Mucosa of stomach (tissue), 1 donor: ENCODE results near the gene CEP170B.

Source experiments
- H3K27me3 ChIP-seq: one replicate; pipeline ENCODE4 v1.7.0; 2013; ENCODE audit warnings: mild to moderate bottlenecking, low read length; ENCODE audit not compliant: control insufficient read depth, insufficient read depth
- H3K36me3 ChIP-seq: one replicate; pipeline ENCODE4 v1.7.0; 2013; ENCODE audit warnings: low read length; ENCODE audit not compliant: control insufficient read depth, insufficient read depth
- H3K4me1 ChIP-seq: one replicate; pipeline ENCODE4 v1.7.0; 2013; ENCODE audit warnings: mild to moderate bottlenecking, low read length; ENCODE audit not compliant: control insufficient read depth, insufficient read depth
- H3K4me3 ChIP-seq: one replicate; pipeline ENCODE4 v1.7.0; 2013; ENCODE audit warnings: low read length
- H3K9ac ChIP-seq: one replicate; pipeline ENCODE4 v1.7.0; 2013; ENCODE audit warnings: mild to moderate bottlenecking, low read length, moderate library complexity
- H3K9me3 ChIP-seq: one replicate; pipeline ENCODE4 v1.7.0; 2013; ENCODE audit warnings: mild to moderate bottlenecking, low read length, moderate library complexity; ENCODE audit not compliant: control insufficient read depth
- donor health status: Pancreatic carcinoma.

Gene CEP170B

DNA sequence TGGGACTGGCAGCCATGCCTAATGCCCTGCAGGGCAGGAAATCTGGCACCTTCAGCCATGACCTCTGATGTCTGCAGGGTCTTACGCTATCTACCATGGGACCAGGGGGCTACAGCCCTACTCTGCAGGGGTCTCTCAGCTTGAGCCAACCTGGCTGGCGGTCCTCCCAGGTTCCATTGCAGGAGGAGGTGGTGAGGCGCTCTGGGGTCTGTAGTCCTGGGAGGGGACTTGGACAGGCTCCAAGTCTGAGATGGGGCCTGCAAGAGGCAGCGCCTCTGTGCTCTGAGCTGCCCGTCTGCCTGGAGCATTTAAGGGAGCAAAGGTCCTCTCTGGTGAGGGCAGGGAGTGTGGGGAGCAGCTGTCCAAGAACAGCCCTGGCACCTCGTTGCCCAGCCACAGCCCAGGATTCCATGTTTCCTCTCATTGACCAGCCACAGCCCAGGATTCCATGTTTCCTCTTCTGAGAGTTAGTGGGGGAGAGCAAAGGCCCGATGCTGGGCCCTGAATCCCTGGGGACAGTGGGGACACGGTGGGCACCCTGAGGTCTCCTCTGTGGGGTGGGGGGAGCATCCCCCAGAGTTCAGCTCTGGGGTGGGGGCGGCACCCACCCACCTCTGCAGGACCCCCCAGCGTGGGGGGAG lies 60.3 kb downstream of the CEP170B start:
- no peaks in the 10 kb centered on the region for H3K36me3 ChIP-seq
- peaks cover 14% of the 10 kb centered on the region for H3K27me3 ChIP-seq
- H3K9ac ChIP-seq = no peak overlapping the region
- H3K9me3 ChIP-seq = no peaks in the 10 kb centered on the region
- no peak overlapping the region for H3K4me3 ChIP-seq
- H3K4me1 ChIP-seq = peaks cover 5% of the 10 kb centered on the region

DNA sequence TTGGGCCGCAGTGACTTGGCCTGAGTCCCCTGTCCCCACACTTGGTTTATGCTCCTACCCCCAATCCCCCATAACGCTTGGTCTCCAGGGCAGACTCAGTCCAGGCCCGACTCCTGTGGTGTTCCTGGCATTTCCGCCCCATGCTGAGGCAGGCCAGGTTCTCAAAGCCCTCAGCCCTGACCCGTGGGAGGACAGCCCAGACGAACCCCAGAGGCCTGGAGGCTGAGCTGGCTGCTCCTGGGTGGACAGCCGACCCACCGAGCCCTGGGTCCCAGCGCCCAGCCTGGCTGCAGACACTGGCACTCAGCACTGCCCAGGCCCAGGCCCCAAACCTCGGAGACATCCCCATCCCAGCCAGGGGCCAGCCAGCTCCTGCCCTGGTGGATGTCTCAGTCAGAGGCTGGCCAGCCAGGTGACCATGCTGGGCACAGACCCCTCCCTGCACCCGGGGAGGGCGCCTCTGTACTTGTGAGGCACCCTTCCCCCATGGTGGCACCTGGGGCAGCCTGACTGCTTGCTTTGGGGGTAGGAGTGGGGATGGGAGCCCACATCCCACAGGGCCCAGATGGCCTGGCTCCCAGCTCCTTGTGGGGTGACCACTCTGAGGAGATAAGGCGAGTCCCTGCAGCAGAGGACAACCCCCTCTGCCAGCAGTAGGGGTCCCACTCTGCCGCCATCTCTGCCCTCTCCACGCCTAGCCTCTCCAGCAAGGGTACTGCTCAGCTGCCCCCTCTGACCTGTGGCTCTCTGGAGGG lies 61.0 kb downstream of the CEP170B start:
- Histone ChIP-seq H3K4me1 (peaks cover 5% of the 10 kb centered on the region), H3K36me3 (no peaks in the 10 kb centered on the region), H3K4me3 (no peak overlapping the region), H3K9me3 (no peaks in the 10 kb centered on the region), H3K9ac (no peak overlapping the region), H3K27me3 (peaks cover 15% of the 10 kb centered on the region)

- no peak overlapping the region for H3K4me3 ChIP-seq
- H3K36me3 ChIP-seq = no peaks in the 10 kb centered on the region
- peaks cover 23% of the 10 kb centered on the region for H3K27me3 ChIP-seq
- H3K9me3 ChIP-seq = no peaks in the 10 kb centered on the region
- H3K4me1 ChIP-seq = peaks cover 5% of the 10 kb centered on the region
- H3K9ac ChIP-seq = no peak overlapping the region
Observed at GRCh38 chr14:104926619-104927431, 61.8 kb downstream of the CEP170B start.

GRCh38 chr14:104927432-104927816 lies 62.4 kb downstream of the CEP170B start:
- Histone ChIP-seq H3K27me3 (peaks cover 29% of the 10 kb centered on the region), H3K4me3 (no peak overlapping the region), H3K4me1 (peaks cover 8% of the 10 kb centered on the region), H3K36me3 (no peaks in the 10 kb centered on the region), H3K9me3 (no peaks in the 10 kb centered on the region), H3K9ac (no peak overlapping the region)

GRCh38 chr14:104927901-104928300 lies 62.8 kb downstream of the CEP170B start:
- H3K27me3 ChIP-seq = peaks cover 34% of the 10 kb centered on the region
- H3K36me3 ChIP-seq = no peaks in the 10 kb centered on the region
- H3K9me3 ChIP-seq = no peaks in the 10 kb centered on the region
- peaks cover 8% of the 10 kb centered on the region for H3K4me1 ChIP-seq
- no peak overlapping the region for H3K9ac ChIP-seq
- H3K4me3 ChIP-seq = no peak overlapping the region

DNA sequence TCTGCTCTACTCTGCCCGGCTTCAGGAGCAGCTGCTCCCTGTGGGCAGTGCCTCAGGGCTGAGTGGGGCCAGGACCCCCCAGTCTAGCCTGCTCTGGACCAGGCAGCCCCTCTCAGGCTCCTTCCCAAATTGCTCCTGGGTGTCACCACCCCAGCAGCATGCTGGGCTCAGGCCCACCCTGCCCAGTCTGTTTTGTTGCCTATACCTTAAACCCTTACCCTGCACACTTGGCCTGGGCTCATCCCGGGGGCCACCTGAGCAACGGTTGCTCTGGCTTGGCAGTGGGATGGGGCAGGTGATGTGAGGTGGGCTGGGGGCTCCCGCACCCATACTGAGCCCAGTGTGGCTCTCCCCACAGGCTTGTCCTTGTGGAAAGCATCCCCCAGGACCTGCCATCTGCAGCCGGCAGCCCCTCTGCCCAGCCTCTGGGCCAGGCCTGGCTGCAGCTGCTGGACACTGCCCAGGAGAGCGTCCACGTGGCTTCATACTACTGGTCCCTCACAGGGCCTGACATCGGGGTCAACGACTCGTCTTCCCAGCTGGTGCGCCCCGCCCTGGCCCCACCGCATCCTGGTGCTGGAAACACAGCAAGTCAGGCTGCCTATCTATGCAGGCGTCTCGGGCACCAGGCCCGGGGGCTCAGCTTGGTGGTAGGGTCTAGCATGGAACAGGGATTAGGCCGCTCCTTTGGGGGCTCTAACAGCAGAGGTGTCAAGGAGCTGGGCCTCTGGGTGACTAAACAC lies 63.5 kb downstream of the CEP170B start:
- no peak overlapping the region for H3K9ac ChIP-seq
- H3K4me3 ChIP-seq = no peak overlapping the region
- H3K27me3 ChIP-seq = peaks cover 38% of the 10 kb centered on the region
- H3K4me1 ChIP-seq = peaks cover 8% of the 10 kb centered on the region
- no peaks in the 10 kb centered on the region for H3K36me3 ChIP-seq
- H3K9me3 ChIP-seq = no peaks in the 10 kb centered on the region

DNA sequence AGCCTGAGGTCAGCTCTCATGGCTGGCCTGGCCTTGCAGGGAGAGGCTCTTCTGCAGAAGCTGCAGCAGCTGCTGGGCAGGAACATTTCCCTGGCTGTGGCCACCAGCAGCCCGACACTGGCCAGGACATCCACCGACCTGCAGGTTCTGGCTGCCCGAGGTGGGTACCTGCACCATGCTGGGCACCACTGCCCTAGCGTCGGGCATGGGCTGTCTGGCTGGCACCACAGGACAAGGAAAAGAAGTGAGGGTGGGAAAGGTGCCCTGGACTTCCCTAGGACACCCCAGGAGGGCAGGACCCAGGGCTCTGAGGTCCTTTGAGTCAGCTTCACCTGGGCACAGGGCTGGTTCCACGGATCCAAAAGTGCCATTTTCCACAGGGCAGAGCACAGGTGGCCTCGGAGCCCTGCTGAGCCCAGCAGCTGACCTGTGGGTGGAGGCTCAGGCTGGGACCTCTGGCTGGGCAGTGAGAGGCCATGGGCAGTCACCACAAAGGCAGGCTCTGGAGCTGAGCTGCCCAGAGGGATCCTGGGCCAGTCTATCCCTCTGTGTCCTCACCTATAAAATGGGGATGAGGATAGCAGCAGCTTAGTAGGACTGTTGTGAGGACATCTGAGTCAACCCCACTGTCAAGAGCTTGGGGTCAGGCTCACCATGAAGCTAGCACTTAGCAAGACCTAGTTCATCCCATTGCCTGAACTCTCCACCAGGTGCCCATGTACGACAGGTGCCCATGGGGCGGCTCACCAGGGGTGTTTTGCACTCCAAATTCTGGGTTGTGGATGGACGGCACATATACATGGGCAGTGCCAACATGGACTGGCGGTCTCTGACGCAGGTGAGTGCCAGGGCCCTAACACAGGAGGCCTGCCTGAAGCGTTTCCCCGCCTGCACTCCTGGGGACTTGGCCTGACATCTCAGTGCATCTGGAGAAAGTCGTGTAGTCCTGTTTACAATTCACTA lies 64.5 kb downstream of the CEP170B start:
- Histone ChIP-seq H3K9ac (no peak overlapping the region), H3K27me3 (peaks cover 44% of the 10 kb centered on the region), H3K4me1 (peaks cover 8% of the 10 kb centered on the region), H3K9me3 (no peaks in the 10 kb centered on the region), H3K36me3 (no peaks in the 10 kb centered on the region), H3K4me3 (no peak overlapping the region)

DNA sequence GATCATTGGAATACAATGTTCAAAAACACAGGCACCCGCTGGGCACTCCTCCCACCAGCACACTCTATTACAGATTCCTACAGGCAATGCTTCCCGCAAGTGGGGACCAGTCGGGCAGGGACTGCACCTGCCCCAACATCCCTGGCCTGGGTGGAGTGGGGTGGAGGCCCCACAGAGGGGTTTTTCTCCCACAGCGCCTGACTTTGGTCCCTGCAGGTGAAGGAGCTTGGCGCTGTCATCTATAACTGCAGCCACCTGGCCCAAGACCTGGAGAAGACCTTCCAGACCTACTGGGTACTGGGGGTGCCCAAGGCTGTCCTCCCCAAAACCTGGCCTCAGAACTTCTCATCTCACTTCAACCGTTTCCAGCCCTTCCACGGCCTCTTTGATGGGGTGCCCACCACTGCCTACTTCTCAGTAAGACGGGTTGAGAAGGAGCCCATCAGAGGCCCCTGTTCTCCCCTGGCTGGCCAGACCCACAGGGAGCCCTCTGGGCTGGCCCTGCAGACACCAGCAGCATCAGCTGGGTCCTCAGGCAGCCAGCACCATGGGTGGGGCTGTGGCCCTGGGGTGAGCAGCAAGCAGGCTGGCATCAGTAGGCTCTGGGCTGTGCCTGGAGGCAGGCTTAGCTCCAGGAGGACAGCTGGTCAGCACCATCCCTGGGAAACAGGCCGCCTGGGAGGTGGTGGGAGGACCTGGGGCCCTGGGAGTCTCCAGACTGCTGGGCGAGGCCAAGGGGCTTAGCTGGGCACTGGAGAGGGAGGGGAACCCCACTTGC lies 65.6 kb downstream of the CEP170B start:
- H3K36me3 ChIP-seq = no peaks in the 10 kb centered on the region
- H3K4me1 ChIP-seq = peaks cover 5% of the 10 kb centered on the region
- no peak overlapping the region for H3K4me3 ChIP-seq
- no peak overlapping the region for H3K9ac ChIP-seq
- peaks cover 53% of the 10 kb centered on the region for H3K27me3 ChIP-seq
- H3K9me3 ChIP-seq = no peaks in the 10 kb centered on the region

- H3K9me3 ChIP-seq = no peaks in the 10 kb centered on the region
- H3K27me3 ChIP-seq = peaks cover 53% of the 10 kb centered on the region
- no peaks in the 10 kb centered on the region for H3K36me3 ChIP-seq
- H3K9ac ChIP-seq = no peak overlapping the region
- peaks cover 4% of the 10 kb centered on the region for H3K4me1 ChIP-seq
- no peak overlapping the region for H3K4me3 ChIP-seq
Observed at GRCh38 chr14:104931304-104931770, 66.3 kb downstream of the CEP170B start.

DNA sequence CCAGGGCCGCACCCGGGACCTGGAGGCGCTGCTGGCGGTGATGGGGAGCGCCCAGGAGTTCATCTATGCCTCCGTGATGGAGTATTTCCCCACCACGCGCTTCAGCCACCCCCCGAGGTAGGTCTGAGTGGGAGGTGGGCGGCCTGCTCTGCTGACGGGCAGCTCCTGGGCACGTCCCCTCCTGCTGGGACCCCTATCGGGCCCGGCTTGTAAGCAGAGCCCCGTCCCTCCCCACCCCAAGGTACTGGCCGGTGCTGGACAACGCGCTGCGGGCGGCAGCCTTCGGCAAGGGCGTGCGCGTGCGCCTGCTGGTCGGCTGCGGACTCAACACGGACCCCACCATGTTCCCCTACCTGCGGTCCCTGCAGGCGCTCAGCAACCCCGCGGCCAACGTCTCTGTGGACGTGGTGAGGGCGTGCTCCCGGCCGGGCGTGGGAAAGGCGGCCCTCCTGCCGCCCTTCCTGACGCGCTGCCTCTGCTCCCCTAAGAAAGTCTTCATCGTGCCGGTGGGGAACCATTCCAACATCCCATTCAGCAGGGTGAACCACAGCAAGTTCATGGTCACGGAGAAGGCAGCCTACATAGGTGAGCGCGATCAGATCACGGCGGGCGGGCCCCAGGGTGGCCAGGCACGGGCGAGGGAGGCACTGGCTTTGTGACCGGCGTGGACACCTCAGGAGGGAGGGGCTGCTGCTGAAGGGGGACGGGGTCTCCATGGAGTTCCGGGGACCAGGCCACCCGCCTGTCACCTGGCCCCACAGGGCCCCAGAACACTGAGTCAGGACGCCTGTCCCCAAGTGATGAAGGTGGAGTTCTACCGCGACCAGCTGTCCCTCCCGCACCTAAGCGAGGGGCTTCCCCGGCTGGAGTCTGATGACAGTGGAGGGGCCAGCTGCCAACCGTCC lies 67.0 kb downstream of the CEP170B start:
- Histone ChIP-seq H3K36me3 (no peaks in the 10 kb centered on the region), H3K27me3 (peaks cover 59% of the 10 kb centered on the region), H3K9ac (no peak overlapping the region), H3K4me1 (peaks cover 4% of the 10 kb centered on the region), H3K9me3 (no peaks in the 10 kb centered on the region), H3K4me3 (no peak overlapping the region)
